Trophoblast cell (in vitro differentiated cells and primary cell): ENCODE measurements around the gene PHF14.

ENCODE experiments used
- DNase-seq, 2 donors: peaks; one replicate each; pipeline ENCODE4 v3.0.0-alpha.2; 2016
- H2AFZ ChIP-seq: 2 replicates; pipeline ENCODE4 v1.6.1; 2013; ENCODE audit warnings: low read length, moderate library complexity, mild to moderate bottlenecking; ENCODE audit not compliant: insufficient read depth, poor library complexity
- H2AK5ac ChIP-seq: 2 replicates; pipeline ENCODE4 v1.6.1; 2013; ENCODE audit warnings: mild to moderate bottlenecking, low read length
- H2BK120ac ChIP-seq: 2 replicates; pipeline ENCODE4 v1.6.1; 2013; ENCODE audit warnings: low read length, mild to moderate bottlenecking, moderate library complexity; ENCODE audit not compliant: insufficient read depth, poor library complexity
- H2BK12ac ChIP-seq: 2 replicates; pipeline ENCODE4 v1.6.1; 2013; ENCODE audit warnings: mild to moderate bottlenecking, low read length, moderate library complexity
- H2BK5ac ChIP-seq: 2 replicates; pipeline ENCODE4 v1.6.1; 2013; ENCODE audit warnings: low read length, low read depth, moderate library complexity, mild to moderate bottlenecking; ENCODE audit not compliant: poor library complexity
- H3K14ac ChIP-seq: 2 replicates; pipeline ENCODE4 v1.6.1; 2013; ENCODE audit warnings: mild to moderate bottlenecking, low read length
- H3K18ac ChIP-seq: 2 replicates; pipeline ENCODE4 v1.6.1; 2013; ENCODE audit warnings: mild to moderate bottlenecking, low read length
- H3K23ac ChIP-seq: 2 replicates; pipeline ENCODE4 v1.6.1; 2013; ENCODE audit warnings: low read length
- H3K27ac ChIP-seq: 2 replicates; pipeline ENCODE4 v1.5.1; 2013; ENCODE audit warnings: low read depth, mild to moderate bottlenecking, inconsistent platforms, low read length, moderate library complexity
- H3K27me3 ChIP-seq: 2 replicates; pipeline ENCODE4 v1.6.1; 2013; ENCODE audit warnings: inconsistent platforms, mild to moderate bottlenecking, low read length, moderate library complexity; ENCODE audit not compliant: insufficient read depth
- H3K36me3 ChIP-seq, 2 experiments: 1 replicate in 1 of 2; 2 replicates in 1 of 2; pipeline ENCODE4 v1.6.1; 2013; ENCODE audit warnings: low read length in 2 of 2, mild to moderate bottlenecking in 2 of 2, moderate library complexity in 1 of 2; ENCODE audit not compliant: insufficient read depth in 2 of 2, control insufficient read depth in 1 of 2
- H3K4ac ChIP-seq: 2 replicates; pipeline ENCODE4 v1.6.1; 2013; ENCODE audit warnings: low read depth, mild to moderate bottlenecking, low read length, moderate library complexity
- H3K4me1 ChIP-seq, 2 experiments: 1 replicate in 1 of 2; 2 replicates in 1 of 2; pipeline ENCODE4 v1.6.1; 2013; ENCODE audit warnings: low read length in 2 of 2, mild to moderate bottlenecking in 2 of 2, moderate library complexity in 1 of 2; ENCODE audit not compliant: insufficient read depth in 2 of 2, control insufficient read depth in 1 of 2
- H3K4me2 ChIP-seq: 2 replicates; pipeline ENCODE4 v1.6.1; 2013; ENCODE audit warnings: inconsistent platforms, mild to moderate bottlenecking, low read length, moderate library complexity
- H3K4me3 ChIP-seq: 2 replicates; pipeline ENCODE4 v1.5.1; 2013; ENCODE audit warnings: mild to moderate bottlenecking, low read depth, low read length, inconsistent platforms
- H3K79me1 ChIP-seq: one replicate; pipeline ENCODE4 v1.6.1; 2013; ENCODE audit warnings: low read length
- H3K79me2 ChIP-seq: 2 replicates; pipeline ENCODE4 v1.6.1; 2013; ENCODE audit warnings: low read length, mild to moderate bottlenecking; ENCODE audit not compliant: control insufficient read depth, insufficient read depth, poor library complexity
- H3K9ac ChIP-seq: 2 replicates; pipeline ENCODE4 v1.6.1; 2013; ENCODE audit warnings: mild to moderate bottlenecking, low read length
- H3K9me3 ChIP-seq: 2 replicates; pipeline ENCODE4 v1.6.1; 2013; ENCODE audit warnings: low read depth, mild to moderate bottlenecking, control low read depth, inconsistent platforms, low read length; ENCODE audit not compliant: insufficient read depth
- H4K12ac ChIP-seq: 2 replicates; pipeline ENCODE4 v1.6.1; 2013; ENCODE audit warnings: low read depth, mild to moderate bottlenecking, low read length, moderate library complexity
- H4K8ac ChIP-seq: 2 replicates; pipeline ENCODE4 v1.6.1; 2013; ENCODE audit warnings: low read depth, mild to moderate bottlenecking, low read length, moderate library complexity
- H4K91ac ChIP-seq: one replicate; pipeline ENCODE4 v1.6.1; 2013; ENCODE audit warnings: low read depth, mild to moderate bottlenecking, low read length, moderate library complexity
- WGBS: extraction: QIAGEN DNeasy Blood & Tissue Kit; methylation state at CpG from one replicate; pipeline ENCODE4 v1.1.7; 2013; ENCODE audit warnings: missing lambda C conversion rate; ENCODE audit not compliant: insufficient read length, insufficient coverage; ENCODE audit errors: extremely low coverage; 5-methylcytosine and 5-hydroxymethylcytosine counted together

PHF14 gene

DNA sequence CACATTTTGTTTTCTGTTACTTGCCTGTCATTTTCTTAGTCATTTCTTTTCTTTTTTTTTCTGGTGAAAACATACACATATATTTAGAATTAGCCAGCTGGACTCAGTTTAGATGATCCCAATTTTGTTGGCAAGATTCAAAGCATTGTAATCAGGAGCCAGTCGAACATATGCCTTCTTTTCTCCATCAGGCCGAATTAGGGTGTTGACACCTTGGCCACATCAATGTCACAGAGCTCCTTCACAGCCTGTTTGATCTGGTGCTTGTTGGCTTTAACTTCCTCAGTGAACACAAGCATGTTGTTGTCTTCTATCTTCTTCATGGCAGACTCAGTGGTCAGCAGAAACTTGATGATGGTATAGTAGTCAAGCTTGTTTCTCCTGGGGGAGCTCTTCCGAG lies 32.6 kb downstream of the PHF14 start:
- Histone ChIP-seq H2AFZ (no peak overlapping the region), H3K23ac (no peak overlapping the region), H3K4me3 (no peak overlapping the region), H3K14ac (no peak overlapping the region), H2BK120ac (no peak overlapping the region), H2BK5ac (no peak overlapping the region), H3K4me2 (no peak overlapping the region), H3K27me3 (no peaks in the 10 kb centered on the region), H3K27ac (no peak overlapping the region), H3K4me1 (no peaks in the 10 kb centered on the region), H3K9me3 (no peaks in the 10 kb centered on the region), H3K79me1 (no peaks in the 10 kb centered on the region), H4K12ac (no peak overlapping the region), H4K8ac (no peak overlapping the region), H2AK5ac (no peak overlapping the region), H3K4ac (no peak overlapping the region), H2BK12ac (no peak overlapping the region), H3K9ac (no peak overlapping the region), H4K91ac (no peak overlapping the region), H3K79me2 (no peaks in the 10 kb centered on the region), H3K18ac (no peak overlapping the region), H3K36me3 (peaks cover 2 to 4% of the 10 kb centered on the region in 2 experiments)
- no CpG with 5 or more reads among the region's 3 CpGs for WGBS
- no peak for DNase-seq

DNA sequence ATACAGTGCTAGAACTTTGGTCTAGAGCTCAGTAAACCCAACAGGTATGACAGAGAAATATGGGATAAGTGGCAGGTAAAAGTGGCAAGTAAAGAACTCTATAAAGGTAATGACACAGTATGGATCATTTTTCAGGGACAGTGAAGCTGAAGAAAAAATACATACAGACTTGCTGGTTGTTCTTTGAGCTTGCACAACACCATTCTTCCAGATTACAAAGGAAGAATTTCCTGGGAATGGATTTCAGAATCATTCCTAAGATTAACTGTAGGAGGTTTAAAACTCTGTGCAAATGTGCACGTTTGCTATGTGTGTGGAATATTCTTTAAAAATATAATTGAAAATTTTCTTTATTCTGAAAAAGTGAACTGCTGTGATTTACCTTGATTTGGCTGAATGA lies 36.0 kb downstream of the PHF14 start:
- Histone ChIP-seq H2BK120ac (no peak overlapping the region), H2BK12ac (no peak overlapping the region), H3K79me1 (no peaks in the 10 kb centered on the region), H2BK5ac (no peak overlapping the region), H3K36me3 (peaks cover 4 to 5% of the 10 kb centered on the region in 2 experiments), H3K4me3 (no peak overlapping the region), H3K9me3 (no peaks in the 10 kb centered on the region), H4K12ac (no peak overlapping the region), H3K4me1 (no peaks in the 10 kb centered on the region), H3K23ac (no peak overlapping the region), H3K14ac (no peak overlapping the region), H3K18ac (no peak overlapping the region), H3K27me3 (no peaks in the 10 kb centered on the region), H3K4me2 (no peak overlapping the region), H2AK5ac (no peak overlapping the region), H4K91ac (no peak overlapping the region), H3K27ac (no peak overlapping the region), H4K8ac (no peak overlapping the region), H3K4ac (no peak overlapping the region), H3K79me2 (no peaks in the 10 kb centered on the region), H2AFZ (no peak overlapping the region), H3K9ac (no peak overlapping the region)
- WGBS = no CpG with 5 or more reads among the region's 1 CpG
- DNase-seq = peak in 1 of 2 donors; percentile 16

DNA sequence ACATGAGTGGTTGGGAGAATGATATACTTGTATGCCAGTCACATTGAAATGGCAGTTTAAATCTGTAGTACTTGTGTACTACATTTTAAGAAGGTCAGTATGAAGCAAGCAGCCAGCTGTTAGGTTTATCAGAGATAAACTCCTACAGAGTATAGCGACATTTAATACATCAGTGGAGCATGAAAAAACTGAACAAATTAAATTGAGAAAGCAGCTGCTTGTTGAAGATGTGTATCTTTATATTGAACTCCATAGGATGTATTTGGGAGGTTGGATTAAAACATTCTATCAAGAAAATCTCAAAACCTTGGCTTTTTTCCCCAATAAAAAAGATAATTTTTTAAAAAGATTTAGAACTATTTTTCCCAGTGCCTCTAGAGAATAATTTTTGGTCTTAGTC lies 47.8 kb downstream of the PHF14 start:
- Histone ChIP-seq H3K79me1 (no peaks in the 10 kb centered on the region), H3K4ac (no peak overlapping the region), H3K4me2 (no peak overlapping the region), H4K91ac (no peak overlapping the region), H2AK5ac (no peak overlapping the region), H3K14ac (no peak overlapping the region), H3K36me3 (peaks cover 0 to 2% of the 10 kb centered on the region in 2 experiments), H3K4me1 (no peaks in the 10 kb centered on the region), H3K9me3 (no peaks in the 10 kb centered on the region), H2BK5ac (no peak overlapping the region), H2BK120ac (no peak overlapping the region), H3K9ac (no peak overlapping the region), H3K79me2 (no peaks in the 10 kb centered on the region), H2AFZ (no peak overlapping the region), H4K8ac (no peak overlapping the region), H3K23ac (no peak overlapping the region), H3K18ac (no peak overlapping the region), H2BK12ac (no peak overlapping the region), H4K12ac (no peak overlapping the region), H3K4me3 (no peak overlapping the region), H3K27me3 (no peaks in the 10 kb centered on the region), H3K27ac (no peak overlapping the region)
- no peak for DNase-seq
- no CpG with 5 or more reads among the region's 1 CpG for WGBS

DNA sequence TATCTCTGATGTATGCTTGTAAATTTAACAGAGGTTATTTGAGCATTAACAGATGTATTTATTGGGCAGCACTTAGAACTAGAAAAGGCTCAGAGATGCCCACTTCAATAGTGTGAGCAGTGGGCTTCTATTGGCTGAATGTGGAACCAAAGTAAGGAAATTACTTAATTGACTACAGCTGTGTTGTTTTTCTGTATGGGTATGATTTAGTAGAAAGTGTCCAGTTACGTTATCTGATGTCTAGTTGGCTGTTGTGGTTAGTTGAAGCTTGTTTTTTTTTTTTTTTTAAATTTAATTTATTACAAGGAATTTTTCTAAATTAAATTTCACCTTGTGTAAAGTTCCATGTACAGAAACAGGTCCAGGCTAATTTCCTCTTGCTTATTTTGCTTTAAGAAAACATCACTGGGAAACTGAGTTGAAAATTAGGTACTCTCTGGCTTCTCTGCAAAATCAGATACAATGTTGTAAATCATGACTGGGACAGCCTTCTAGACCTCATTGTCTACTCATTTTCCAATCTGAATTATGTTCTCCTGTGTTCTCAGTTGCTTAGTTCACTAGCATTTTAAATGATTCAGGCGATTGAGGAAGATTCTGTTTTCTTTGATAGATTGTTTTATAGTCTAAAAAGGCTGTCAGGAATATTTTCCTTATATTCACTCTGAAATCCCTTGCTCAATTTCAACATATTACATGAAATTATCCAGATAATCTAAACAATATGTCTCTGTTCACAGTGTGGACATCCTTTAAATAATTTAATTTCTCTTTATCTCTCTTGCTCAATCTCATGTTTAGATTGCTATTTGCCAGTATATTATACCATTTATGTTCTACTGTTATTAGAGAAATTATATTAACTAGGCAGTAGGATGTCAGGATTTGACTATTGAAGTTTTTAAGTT lies 53.0 kb downstream of the PHF14 start:
- H2BK12ac ChIP-seq = no peak overlapping the region
- no peaks in the 10 kb centered on the region for H3K79me2 ChIP-seq
- H3K36me3 ChIP-seq = peaks cover 0 to 5% of the 10 kb centered on the region in 2 experiments
- H2BK5ac ChIP-seq = no peak overlapping the region
- no peaks in the 10 kb centered on the region for H3K9me3 ChIP-seq
- H3K23ac ChIP-seq = no peak overlapping the region
- no peaks in the 10 kb centered on the region for H3K27me3 ChIP-seq
- no peak overlapping the region for H3K27ac ChIP-seq
- no peak overlapping the region for H4K91ac ChIP-seq
- H4K12ac ChIP-seq = no peak overlapping the region
- H2BK120ac ChIP-seq = no peak overlapping the region
- no peak overlapping the region for H3K14ac ChIP-seq
- H3K4ac ChIP-seq = no peak overlapping the region
- no peak overlapping the region for H3K4me2 ChIP-seq
- no peaks in the 10 kb centered on the region for H3K4me1 ChIP-seq
- no peak overlapping the region for H3K4me3 ChIP-seq
- no peak overlapping the region for H3K9ac ChIP-seq
- DNase-seq = no peak
- no peak overlapping the region for H2AFZ ChIP-seq
- no peaks in the 10 kb centered on the region for H3K79me1 ChIP-seq
- no peak overlapping the region for H4K8ac ChIP-seq
- no peak overlapping the region for H3K18ac ChIP-seq
- no peak overlapping the region for H2AK5ac ChIP-seq
- WGBS = no CpG with 5 or more reads among the region's 2 CpGs
